ENCODE measurements around the gene PPP1R1C. TPM values are rescaled to one million over a fixed set of nuclear protein-coding genes. Genes with fewer than 3 reads are reported as not detected.

Gene PPP1R1C
- total RNA-seq, 1 experiment from 2014 or later, result 2.7 TPM

DNA sequence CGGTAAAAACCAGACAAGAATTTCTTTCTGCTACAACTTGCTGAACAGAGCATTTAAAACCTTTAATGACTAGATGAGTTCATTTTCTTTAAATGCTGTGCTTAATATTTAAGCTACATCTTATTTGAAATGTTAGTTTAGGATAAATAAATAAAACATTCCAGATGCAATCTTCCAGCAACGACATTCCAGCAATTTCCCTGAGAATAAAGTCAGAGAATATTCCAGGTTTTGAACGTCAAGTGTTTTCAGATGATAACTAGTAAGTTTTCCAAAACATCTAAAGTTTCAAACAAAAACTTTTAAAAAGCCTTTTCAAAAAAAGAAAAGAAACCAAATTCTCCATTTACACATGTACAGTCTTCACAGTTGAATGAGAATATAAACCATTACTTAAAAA lies 104.8 kb downstream of the PPP1R1C start:
- no peak for DNase-seq (ENCODE audit: extremely low read depth, low read depth)

DNA sequence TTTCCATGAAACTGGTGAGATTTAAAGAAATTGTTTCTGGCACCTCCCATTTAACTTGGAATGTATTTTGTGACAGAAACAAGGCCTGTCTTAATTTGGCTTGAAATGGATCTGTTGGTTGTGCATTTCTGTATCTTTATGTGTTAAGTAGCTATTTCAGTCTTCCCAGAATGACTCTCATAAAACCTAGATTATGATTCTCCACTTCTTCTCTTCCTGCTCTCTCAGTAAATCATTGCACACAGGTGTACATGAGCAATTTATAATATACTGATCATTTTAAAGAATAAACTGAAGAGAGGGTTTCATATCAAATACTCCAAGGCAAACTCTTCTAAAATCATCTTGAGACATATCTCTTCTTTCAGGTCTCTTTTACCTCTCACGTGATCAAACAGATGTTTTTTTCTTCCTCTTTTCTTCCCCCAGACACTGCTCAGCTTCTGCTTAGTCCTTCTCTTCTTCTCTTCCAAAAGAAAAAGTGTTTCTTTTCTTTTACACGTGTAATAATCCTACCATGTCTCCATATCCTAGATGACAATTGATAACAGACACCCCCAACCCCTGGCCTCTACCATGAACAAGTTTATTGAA lies 112.0 kb downstream of the PPP1R1C start:
- no peak for DNase-seq (ENCODE audit: extremely low read depth, low read depth)

DNA sequence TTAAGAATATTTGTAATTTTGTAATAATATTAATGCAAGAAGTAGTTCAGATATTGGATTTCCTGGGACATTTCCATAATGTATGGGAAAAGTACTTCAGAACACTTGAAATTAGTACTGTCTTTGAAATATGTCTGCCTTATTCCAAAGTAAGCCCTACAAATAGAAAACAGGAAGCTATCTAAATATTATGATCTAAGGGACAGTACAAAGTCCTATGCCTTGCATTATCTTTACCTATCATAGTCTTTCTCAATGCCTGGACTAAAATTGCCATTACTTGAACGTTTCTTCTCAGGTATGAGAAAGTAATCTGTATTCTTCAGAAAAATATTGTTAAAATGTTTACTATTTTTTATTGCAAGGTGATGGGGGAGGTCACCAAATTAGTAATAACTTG lies 113.0 kb downstream of the PPP1R1C start:
- no peak for DNase-seq (ENCODE audit: extremely low read depth, low read depth)

DNA sequence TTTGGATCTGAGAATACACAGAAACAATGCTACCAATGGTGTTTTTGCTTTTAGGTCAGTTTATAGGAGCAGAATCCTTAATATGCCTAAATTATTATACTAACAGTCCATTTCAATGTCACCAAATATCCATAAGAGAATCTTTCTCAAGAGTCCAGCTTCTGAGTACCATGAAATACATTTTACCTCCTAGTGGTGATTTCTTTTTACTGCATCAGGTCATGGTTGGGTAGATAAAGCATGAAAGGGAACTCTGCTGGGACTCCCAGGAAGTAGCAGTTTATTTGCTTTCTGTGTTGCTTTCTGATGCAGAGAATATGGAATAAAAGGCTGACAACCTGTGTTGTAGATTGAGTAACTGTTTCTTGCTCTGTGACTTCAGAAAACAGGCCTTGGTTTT lies 115.6 kb downstream of the PPP1R1C start:
- DNase-seq (ENCODE audit: extremely low read depth, low read depth), result no peak

DNA sequence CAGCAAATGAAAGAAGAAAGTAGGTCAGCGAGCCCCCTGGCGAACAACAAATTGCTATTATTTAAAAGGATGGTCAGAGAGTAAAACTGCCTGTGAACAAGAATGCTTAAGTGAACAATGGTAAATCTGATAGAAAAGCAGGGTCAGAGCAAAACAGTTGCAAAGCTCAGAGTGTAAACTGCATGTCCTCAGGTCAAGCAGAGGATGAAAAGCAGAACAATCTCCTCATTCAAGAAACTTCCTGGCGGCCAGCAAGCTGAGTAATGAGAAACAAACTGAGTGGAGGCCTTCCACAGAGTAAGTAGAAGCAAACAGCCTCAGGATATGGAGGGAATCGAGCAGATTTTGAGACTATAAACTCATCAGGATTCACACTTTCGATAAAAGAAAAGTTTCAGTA lies 117.9 kb downstream of the PPP1R1C start:
- no peak for DNase-seq (ENCODE audit: extremely low read depth, low read depth)

DNA sequence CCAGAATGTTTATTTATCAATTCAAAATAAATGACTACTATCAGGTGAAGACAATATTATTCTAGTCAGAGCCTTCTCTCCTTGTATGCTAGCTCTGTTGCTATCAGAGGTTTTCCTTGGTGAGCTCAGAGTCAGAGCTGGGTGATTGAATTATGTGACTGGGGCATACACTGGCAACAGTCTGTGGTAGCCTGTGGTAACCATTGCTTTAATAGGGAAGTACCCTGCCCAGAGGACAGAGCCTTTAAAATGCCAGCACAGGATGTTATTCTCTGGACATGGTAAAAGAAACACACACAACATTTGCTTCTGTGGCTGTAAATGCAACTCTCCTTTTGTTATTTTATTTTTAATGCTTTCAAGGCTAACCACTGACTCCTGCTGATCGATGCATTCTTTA lies 124.7 kb downstream of the PPP1R1C start:
- DNase-seq (ENCODE audit: extremely low read depth, low read depth), result no peak

DNA sequence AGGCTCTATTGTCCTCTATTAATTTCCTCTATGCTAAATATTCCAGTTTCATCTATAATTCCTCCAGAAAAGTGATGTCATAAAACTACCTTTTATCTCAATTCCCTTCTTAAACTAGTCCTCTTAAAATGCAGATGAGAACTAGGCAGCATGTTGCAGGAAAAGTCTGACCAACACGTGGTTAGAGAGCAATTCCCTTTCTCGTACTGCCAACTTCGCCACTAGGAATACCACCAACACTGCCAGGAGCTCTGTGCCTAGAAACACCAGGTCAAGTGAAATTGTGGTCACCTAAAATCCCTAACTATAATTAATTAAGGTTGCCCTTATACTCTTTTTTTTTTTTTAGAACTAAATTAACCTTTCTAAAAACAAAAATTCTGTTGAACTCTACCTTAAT lies 127.7 kb downstream of the PPP1R1C start:
- no peak for DNase-seq (ENCODE audit: extremely low read depth, low read depth)

DNA sequence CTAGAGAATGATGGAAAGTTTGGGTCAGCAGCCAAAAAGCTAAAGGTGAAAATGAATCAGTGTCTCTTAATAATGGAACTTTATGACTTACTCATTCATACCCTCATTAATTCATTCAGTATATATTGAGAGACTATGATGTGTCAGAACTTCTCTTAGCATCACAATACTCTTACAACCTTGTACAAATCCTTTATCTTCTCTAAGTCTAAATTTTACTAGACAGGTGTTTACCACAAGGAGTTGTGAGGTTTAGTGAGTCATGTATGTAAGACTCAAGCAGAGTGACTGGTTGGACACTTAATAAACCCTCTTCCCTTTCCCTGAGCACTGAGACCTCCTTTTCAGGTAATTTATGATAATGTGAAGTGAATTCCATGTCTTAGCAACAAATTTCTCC lies 129.6 kb downstream of the PPP1R1C start:
- no peak for DNase-seq (ENCODE audit: extremely low read depth, low read depth)

DNA sequence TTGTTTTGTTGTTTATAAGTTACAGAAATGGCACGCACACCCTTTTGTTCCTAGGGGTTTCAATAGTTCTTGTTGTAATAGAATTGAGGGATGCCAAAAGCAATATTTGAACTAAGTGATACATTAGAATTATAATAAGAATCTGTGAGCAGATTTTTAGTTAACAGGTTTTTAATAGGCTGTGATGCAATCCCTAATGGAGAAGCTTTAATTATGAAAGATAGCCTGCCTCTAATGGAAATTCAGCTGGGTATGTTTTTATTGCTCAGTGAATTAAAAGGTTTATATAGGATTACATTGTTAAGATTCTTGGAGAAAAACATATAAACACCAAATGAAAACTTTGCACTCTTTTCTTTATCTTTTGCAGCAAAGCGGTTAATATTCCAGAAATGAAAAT lies 131.1 kb downstream of the PPP1R1C start:
- DNase-seq (ENCODE audit: extremely low read depth, low read depth), result no peak

DNA sequence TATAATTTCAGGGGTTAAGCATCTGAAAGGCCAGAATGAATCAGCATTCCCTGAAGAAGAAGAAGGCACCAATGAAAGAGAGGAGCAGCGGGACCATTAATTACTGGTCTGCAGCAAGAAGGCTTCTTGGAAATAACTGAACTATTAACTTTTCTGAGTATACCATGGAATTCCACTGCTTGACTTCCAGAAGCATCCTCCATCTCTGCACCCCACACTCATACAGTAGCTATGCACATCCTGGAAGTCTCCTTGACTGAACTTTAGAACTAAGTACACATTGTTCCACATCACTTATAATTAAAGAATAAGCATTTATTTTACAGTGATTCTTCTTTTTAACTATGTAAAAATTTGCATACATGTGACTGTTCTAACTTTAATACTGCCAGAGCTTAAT lies 131.5 kb downstream of the PPP1R1C start:
- no peak for DNase-seq (ENCODE audit: extremely low read depth, low read depth)

DNA sequence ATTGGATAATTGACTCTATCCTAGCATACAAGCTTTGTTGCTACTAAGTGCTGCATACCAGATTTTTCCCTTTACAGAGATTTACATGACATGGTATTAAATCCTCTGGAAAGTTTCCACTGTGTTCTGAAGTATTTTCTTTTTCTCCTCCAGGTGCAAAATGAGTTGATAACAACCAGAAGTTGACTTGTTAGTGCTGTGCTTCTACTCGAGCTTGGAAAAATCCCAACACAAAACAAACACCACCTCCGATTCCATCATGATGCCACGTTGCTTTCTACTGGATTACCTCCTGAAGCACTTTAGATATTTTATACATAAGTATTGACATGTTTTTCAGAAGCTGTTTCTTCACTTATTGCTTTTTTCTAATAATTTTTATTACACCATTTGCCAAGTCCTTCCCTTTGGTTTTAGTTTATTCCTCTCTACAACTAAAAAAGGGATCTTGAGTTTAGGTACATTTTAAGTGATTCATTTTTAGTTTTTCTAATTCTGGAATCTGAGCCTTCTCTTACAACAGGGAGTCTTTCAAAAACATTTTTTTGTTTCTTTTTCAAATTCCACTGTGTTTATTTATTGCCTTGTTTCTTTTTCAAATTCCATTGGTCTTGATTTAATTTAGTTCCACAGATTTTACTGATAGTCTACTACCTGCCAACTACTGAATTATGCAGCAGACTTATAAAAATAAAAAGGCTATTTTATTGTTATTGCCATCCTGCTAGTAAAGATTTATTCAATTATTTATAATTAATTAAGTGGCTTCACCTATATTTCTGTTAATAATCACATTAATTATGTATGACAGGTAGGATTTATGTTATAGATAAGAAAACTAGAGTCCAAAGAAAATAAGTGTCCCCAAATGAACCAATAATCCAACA lies 143.4 kb downstream of the PPP1R1C start:
- no peak for DNase-seq (ENCODE audit: extremely low read depth, low read depth)

DNA sequence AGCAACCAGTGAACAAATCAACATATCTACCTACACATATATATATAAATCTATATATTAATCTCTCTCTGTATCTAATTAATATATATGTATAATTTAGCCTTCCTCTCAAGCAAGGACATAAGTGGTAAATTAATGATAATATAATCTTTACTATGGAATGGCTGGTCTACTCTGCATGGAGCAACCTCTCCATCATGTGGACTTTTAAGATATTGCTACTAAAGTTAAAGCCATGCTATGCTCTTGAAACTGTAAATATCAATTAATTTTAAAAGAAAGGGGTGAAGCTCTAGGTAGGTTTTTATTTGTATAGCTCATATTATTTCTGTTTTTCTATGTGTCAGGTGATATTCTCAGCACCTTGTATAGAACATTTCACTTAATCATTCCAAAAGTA lies 147.0 kb downstream of the PPP1R1C start:
- DNase-seq (ENCODE audit: extremely low read depth, low read depth), result no peak

DNA sequence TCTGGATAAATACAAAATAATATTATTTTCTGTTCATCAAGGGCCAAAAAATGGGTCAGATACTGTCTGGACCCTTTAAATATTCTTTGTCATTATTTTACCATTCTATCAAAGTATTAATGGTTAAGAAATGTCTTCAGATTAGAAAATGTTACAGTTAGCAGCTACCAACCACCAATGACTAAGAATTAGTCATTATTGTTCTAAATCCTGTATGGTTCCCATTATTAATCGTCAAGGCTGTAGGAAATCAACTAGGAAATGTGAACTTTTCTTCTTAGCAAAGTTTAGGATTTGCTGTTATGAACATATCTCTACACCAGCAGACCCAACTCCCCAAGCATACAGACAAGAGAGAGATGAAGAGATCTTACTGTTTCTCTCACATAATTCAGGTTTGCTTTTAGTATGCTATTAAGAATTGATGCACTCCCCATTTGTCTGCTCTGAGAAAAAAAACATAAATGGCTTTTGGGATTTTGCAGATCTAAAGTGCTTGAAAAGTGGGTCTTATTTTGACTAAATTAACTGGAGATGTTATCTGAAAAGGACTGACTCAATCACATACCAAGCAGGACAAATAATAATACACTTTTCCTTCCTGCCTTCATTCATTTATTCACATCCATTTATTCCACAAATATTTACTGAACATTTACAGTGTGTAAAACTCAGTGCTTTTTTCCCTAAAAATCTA lies 147.7 kb downstream of the PPP1R1C start:
- no peak for DNase-seq (ENCODE audit: extremely low read depth, low read depth)

DNA sequence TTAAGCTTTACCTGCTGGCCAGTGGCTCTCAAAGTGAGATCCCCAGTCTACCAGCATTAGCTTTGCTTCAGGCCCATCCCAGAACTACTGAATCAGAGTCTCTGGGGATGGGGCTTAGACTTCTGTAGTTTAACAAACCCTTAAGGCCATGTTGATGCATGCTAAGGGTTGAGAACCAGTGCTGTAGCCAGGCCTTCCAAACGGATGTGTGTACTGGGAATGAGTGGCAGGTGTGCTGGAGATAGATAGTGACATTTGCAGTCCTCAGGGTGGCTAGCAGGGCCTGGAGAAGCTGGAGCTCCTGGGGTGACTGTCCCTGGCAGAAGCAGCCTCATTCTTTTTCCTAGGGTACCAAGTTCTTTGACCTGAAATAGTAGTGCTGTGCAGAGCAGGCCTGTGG lies 148.5 kb downstream of the PPP1R1C start:
- DNase-seq (ENCODE audit: extremely low read depth, low read depth), result no peak

DNA sequence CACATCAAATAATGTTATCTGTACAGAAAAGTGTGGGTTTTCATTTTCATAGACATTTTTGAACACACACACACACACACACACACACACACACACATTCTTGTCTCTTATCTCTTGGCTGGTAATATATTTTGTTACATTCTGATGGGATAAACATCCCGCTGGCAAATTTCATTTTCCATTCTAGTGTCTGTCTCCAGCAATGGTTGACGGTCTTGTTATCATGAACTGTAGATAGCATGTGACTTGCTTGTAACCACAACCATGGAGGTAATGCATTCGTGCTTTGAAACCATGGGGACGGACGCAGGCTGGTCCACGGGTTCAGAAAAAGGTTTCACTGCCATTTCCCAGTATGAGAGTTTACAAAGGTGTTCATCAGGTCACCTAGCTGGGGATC lies 156.4 kb downstream of the PPP1R1C start:
- DNase-seq (ENCODE audit: extremely low read depth, low read depth), result no peak

DNA sequence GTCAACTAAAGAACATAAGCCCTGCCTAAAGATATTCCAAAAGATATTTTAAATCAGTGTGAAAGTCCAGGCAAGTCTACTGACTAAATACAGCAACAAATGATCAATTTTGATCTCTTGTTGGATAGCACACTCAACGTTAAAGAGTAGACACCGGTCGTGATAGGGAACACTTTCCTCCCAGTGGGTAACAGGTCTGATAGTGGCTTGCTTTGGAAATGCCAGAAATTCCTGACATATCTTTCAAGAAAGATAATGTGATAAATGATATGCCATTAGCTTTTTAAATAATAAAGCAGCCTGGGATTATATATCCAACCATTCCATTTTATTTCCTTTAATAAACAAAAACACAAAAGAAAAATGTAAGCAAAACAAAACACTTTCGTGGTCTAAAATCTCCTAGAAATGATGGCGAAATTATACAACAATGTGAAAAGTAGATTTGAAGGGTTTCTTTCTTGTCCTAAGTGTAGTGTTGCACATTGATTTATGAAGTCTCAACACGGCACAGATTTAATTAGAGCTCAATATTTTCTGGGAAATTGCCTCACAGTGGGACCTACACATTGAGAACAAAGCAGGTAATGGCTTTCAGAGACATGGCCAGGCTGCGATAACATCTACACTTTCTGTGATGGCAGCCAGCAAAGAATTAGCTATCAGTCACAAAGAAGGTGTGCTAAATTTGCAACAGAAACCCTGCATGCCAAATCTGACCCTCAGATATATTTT lies 158.6 kb downstream of the PPP1R1C start:
- DNase-seq (ENCODE audit: extremely low read depth, low read depth), result no peak

DNA sequence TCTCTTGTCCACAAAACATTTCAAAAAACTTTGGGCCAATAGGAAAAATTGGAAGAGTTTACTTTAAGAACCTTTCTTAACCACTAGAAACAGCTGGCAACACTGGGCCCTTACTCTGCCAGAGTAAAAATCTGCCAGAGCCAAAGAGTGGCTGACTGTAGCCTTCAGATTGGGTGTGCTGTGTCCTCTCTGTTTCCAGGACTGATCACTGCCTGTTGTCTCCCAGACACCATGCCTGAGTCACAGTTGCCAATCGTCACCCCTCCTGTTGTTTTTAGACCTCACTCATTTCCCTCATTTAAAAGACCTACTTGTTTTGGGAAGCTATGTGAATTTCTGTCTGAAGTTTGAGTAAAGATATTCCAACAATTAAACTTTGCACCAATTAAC lies 159.1 kb downstream of the PPP1R1C start:
- DNase-seq (ENCODE audit: extremely low read depth, low read depth), result no peak

DNA sequence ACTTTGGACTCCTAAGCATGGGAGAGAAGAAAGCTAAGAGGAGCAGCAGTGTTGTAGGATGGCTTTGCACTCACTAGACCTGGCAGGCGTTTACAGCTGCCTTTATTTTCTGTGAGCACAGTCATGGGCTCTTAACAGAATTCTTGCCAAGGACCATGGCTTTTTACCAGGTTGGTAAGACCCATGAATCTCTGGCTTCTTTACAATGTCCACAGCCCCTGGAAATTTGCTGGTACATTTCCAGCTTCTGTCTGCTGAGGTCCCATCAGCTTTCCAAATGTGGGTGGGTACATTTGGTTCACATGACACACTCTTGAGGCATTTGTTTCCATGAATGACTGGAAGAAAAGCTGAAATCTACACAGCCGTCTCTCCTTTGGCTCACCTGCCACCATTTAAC lies 162.7 kb downstream of the PPP1R1C start:
- DNase-seq (ENCODE audit: extremely low read depth, low read depth), result no peak

DNA sequence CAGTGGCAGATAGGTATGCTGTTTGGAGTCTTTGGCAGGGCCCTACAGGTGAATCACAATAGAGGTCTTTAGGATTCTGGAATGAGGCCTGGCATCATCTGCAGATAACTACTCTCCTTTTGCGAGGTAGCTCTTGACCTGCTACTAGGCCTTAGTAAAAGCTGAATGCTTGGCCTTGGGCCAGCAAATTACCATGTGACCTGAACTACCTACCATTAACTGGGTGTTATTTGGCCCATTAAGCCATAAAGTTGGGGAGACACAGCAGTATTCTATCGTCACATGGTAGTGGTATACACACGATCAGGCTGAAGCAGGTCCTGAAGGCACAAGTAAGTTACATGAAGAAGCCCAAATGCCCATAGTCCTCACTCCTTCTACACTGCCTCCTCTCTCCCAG lies 178.2 kb downstream of the PPP1R1C start:
- DNase-seq (ENCODE audit: extremely low read depth, low read depth), result no peak

DNA sequence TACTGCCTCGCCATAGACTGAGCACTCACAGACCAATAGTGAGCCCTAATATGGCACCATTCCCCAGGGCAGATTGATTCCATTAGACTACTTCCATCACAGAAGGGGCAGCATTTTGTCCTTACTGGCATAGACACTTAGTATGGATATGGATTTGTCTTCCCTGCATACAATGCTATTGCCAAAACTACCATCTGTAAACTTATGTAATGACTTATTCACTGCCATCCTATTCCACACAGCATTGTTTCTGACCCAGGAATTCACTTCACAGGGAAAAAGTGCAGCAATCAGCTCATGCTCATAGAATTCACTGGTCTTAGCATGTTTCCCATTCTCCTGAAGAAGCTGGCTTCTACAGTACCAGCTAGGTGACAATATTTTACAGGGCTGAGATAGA lies 179.0 kb downstream of the PPP1R1C start:
- no peak for DNase-seq (ENCODE audit: extremely low read depth, low read depth)

DNA sequence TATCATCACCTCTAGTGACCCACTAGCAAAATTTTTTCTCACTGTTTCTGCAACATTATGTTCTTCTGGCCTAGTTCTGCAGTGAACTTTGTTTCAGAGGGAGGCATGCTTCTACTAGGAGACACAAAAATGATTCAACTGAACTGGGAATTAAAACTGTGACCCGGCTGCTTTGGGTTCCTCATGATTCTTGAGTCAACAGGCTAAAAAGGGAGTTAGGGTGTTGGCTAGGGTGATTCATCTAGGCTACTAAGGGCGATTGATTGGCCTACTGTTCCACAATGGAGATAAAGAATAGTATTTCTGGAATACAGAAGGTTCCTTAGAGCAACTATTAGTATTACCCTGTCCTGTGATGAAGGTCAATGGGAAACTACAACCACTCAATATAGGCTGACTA lies 179.5 kb downstream of the PPP1R1C start:
- no peak for DNase-seq (ENCODE audit: extremely low read depth, low read depth)

Data from NCI-H460 (cell line).